HG03457 (cell line): ENCODE data around the gene ANKS1A.
"Not testable (repeated sequence)": the region's sequence is repeated elsewhere in the genome, so short reads cannot be mapped to it uniquely, and the experiment has no call there.

ENCODE experiments used
- ATAC-seq: cut with Tn5 transposase; IDR thresholded peaks from one replicate; pipeline ENCODE4 v1.9.1; 2021; ENCODE audit warnings: moderate number of reproducible peaks; ENCODE audit not compliant: unreplicated experiment

The ANKS1A gene

GRCh38 chr6:34916348-34916967 lies 27.4 kb downstream of the ANKS1A start:
- ATAC-seq, result no peak

- ATAC-seq, result no peak
Measured at GRCh38 chr6:34917626-34918285, 28.7 kb downstream of the ANKS1A start.

GRCh38 chr6:34919651-34920050 lies 30.6 kb downstream of the ANKS1A start:
- no peak for ATAC-seq

- ATAC-seq, result no peak
Measured at GRCh38 chr6:34920097-34920496, 31.0 kb downstream of the ANKS1A start.

- ATAC-seq, result no peak
Measured at GRCh38 chr6:34922177-34922663, 33.2 kb downstream of the ANKS1A start.

- no peak for ATAC-seq
Measured at GRCh38 chr6:34924831-34925625, 36.0 kb downstream of the ANKS1A start.

- no peak for ATAC-seq
Measured at GRCh38 chr6:34926655-34927054, 37.6 kb downstream of the ANKS1A start.

- no peak for ATAC-seq
Measured at GRCh38 chr6:34928220-34928619, 39.2 kb downstream of the ANKS1A start.

- no peak for ATAC-seq
Measured at GRCh38 chr6:34928695-34929094, 39.6 kb downstream of the ANKS1A start.

GRCh38 chr6:34929241-34929978 lies 40.4 kb downstream of the ANKS1A start:
- no peak for ATAC-seq

GRCh38 chr6:34930221-34930620 lies 41.2 kb downstream of the ANKS1A start:
- no peak for ATAC-seq

- not testable (repeated sequence) for ATAC-seq
Measured at GRCh38 chr6:34932202-34932601, 43.1 kb downstream of the ANKS1A start.

- ATAC-seq, result no peak
Measured at GRCh38 chr6:34934516-34934915, 45.5 kb downstream of the ANKS1A start.

- no peak for ATAC-seq
Measured at GRCh38 chr6:34938268-34938667, 49.2 kb downstream of the ANKS1A start.

- no peak for ATAC-seq
Measured at GRCh38 chr6:34940030-34940434, 51.0 kb downstream of the ANKS1A start.

- ATAC-seq, result no peak
Measured at GRCh38 chr6:34941421-34941820, 52.4 kb downstream of the ANKS1A start.

- ATAC-seq, result no peak
Measured at GRCh38 chr6:34945317-34945716, 56.3 kb downstream of the ANKS1A start.

GRCh38 chr6:34947561-34947960 lies 58.5 kb downstream of the ANKS1A start:
- ATAC-seq, result no peak

- ATAC-seq, result no peak
Measured at GRCh38 chr6:34949636-34950035, 60.6 kb downstream of the ANKS1A start.

- ATAC-seq, result no peak
Measured at GRCh38 chr6:34950849-34951248, 61.8 kb downstream of the ANKS1A start.

- ATAC-seq, result no peak
Measured at GRCh38 chr6:34951731-34952130, 62.7 kb downstream of the ANKS1A start.
